T-cell (primary cell): ENCODE results near the gene MTG2. TPM values are rescaled to one million over a fixed set of nuclear protein-coding genes. Genes with fewer than 3 reads are reported as not detected.

Source experiments
- ATAC-seq, 4 experiments: fragments of 200-7000 bp in 3 of 4; fragments of 150-1000 bp in 1 of 4; cut with Tn5 transposase; replicated peaks in 1 of 4; 1 replicate in 3 of 4; 2 replicates in 1 of 4; pipeline ENCODE4 v1.10.0; 2021; ENCODE audit warnings: moderate library complexity in 3 of 4, mild to moderate bottlenecking in 2 of 4, moderate number of reproducible peaks in 1 of 4
- CTCF ChIA-PET, 2 donors: fragments of 300-600 bp; sonication (Branson Sonifier 250); formaldehyde crosslinking; loops; one replicate each; lab custom pipeline; 2022; ENCODE audit warnings: antibody characterized with exemption in 2 of 2; lab: Charles Lee
- POLR2A ChIA-PET, 2 donors: fragments of 300-600 bp; sonication (Branson Sonifier 250); formaldehyde crosslinking; loops; one replicate each; lab custom pipeline; 2022; ENCODE audit warnings: antibody characterized with exemption in 2 of 2; lab: Charles Lee
- DNase-seq, 35 experiments: peaks; one replicate each; pipeline versions ENCODE4 v3.0.0 to v3.0.0-alpha.2; 2013 to 2023
- H3K27ac ChIP-seq: one replicate; pipeline ENCODE4 v1.5.1; 2013; ENCODE audit warnings: low read length
- H3K27me3 ChIP-seq, 2 experiments: replicated peaks in 1 of 2; 1 replicate in 1 of 2; 2 replicates in 1 of 2; pipeline versions ENCODE4 v1.6.1 to v1.7.0; 2013; ENCODE audit warnings: low read length in 1 of 2, mixed read lengths in 1 of 2; ENCODE audit not compliant: control insufficient read depth in 2 of 2, insufficient read depth in 2 of 2; ENCODE audit errors: extremely low read depth in 1 of 2
- H3K36me3 ChIP-seq, 2 donors: 1 replicate in 1 of 2; 2 replicates in 1 of 2; pipeline versions ENCODE4 v1.6.1 to v1.7.0; 2013; ENCODE audit warnings: low read length in 1 of 2; ENCODE audit not compliant: control insufficient read depth in 2 of 2, insufficient read depth in 1 of 2; ENCODE audit errors: extremely low read depth in 1 of 2
- H3K4me1 ChIP-seq, 2 experiments: 1 replicate in 1 of 2; 2 replicates in 1 of 2; pipeline versions ENCODE4 v1.6.1 to v1.7.0; 2013; ENCODE audit warnings: low read length in 2 of 2, mixed read lengths in 1 of 2; ENCODE audit not compliant: insufficient read depth in 2 of 2, control insufficient read depth in 1 of 2; ENCODE audit errors: extremely low read depth in 1 of 2
- H3K4me3 ChIP-seq, 2 donors: 1 replicate in 1 of 2; 2 replicates in 1 of 2; pipeline versions ENCODE4 v1.5.1 to v1.7.0; 2013; ENCODE audit warnings: mild to moderate bottlenecking in 2 of 2, low read length in 1 of 2, moderate library complexity in 1 of 2; ENCODE audit not compliant: control insufficient read depth in 1 of 2; ENCODE audit errors: extremely low read depth in 1 of 2
- H3K9me3 ChIP-seq: 2 replicates; pipeline ENCODE4 v1.7.0; 2013
- H3K27ac Mint-ChIP-seq, 2 donors: one replicate each; pipeline ENCODE4 v1.8.0; 2020 to 2021; ENCODE audit warnings: mild to moderate bottlenecking in 2 of 2, mixed read lengths in 2 of 2
- H3K27me3 Mint-ChIP-seq, 2 donors: one replicate each; pipeline ENCODE4 v1.8.0; 2021 to 2022; ENCODE audit warnings: mixed read lengths in 2 of 2
- H3K36me3 Mint-ChIP-seq: one replicate; pipeline ENCODE4 v1.8.0; 2021; ENCODE audit warnings: mixed read lengths
- H3K4me1 Mint-ChIP-seq, 3 donors: one replicate each; pipeline ENCODE4 v1.8.0; 2020 to 2022; ENCODE audit warnings: mixed read lengths in 3 of 3, mild to moderate bottlenecking in 1 of 3
- H3K4me3 Mint-ChIP-seq, 3 donors: one replicate each; pipeline ENCODE4 v1.8.0; 2020 to 2022; ENCODE audit warnings: mild to moderate bottlenecking in 3 of 3, mixed read lengths in 3 of 3, moderate library complexity in 3 of 3
- H3K9me3 Mint-ChIP-seq, 3 donors: one replicate each; pipeline ENCODE4 v1.8.0; 2020 to 2022; ENCODE audit warnings: mixed read lengths in 3 of 3
- WGBS: methylation state at CpG from one replicate; pipeline ENCODE4 v1.1.5; 2013; ENCODE audit warnings: missing lambda C conversion rate; ENCODE audit not compliant: insufficient coverage; 5-methylcytosine and 5-hydroxymethylcytosine counted together
- total RNA-seq, 35 experiments: library from RNA in 6 of 35; stranded (reverse) in 6 of 35; fragments of 120-200 nt in 1 of 35; gene quantifications; one replicate each; pipeline versions ENCODE4 v1.2.1 to v1.2.4 and lab custom pipeline; 2013 to 2026

MTG2 gene
- total RNA-seq, 5 donors from 2014 or later (not counting 1 experiment from before 2014, with no cell fraction given): 21.1 to 51.9 (median 44.1) TPM

DNA sequence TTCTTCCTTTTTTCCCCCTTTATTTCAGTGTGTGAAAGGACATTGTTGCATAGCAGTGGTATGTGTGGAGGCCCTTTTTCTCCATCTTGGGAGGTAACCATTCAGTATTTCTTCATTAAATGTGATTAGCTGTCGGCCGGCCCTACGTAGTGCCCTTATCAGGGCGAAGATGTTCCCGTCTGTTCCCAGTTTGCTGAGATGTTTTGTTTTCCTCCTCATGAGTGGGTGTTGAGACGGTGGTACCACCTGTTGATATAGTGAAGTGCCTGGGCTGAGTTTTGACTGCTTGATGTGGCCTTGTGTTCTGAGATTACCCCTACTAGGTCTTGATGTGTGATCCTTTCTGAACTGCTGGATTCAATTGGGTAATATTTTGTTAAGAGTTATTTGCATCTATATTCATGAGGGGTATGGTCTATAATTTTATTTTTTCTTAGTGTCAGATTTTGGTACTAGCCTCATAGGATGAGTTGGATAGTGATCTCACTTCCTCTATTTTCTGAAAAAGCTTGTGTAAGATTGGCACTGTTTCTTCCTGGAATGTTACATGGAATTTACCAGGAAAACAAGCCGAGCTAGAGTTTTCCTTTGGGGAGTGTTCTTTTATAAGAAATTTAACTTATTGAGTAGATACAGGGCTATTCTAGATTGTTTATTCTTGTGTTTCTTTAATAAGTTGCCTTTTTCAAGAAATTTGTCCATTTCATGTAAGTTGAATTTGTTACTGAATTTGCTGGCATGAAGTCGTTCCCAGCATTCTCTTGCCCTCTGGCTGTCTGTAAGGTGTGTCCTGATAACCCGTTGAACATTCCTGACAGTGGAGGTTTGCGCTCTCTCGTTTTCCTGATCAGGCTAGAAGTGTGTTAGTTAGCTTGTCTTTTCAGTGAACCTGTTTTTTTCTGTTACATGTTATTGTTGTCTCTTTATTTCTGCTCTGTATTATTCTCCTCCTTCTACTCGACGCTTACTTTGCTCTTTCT is 4.3 kb downstream of the MTG2 start:
- POLR2A ChIA-PET: no interaction called here
- H3K27ac Mint-ChIP-seq: no peak overlapping the region
- Histone ChIP-seq H3K4me1 (peaks cover 7 to 24% of the 10 kb centered on the region in 2 experiments), H3K27ac (no peak overlapping the region), H3K36me3 (peaks cover 0 to 22% of the 10 kb centered on the region in 2 donors), H3K4me3 (no peak overlapping the region), H3K27me3 (no peaks in the 10 kb centered on the region), H3K9me3 (no peaks in the 10 kb centered on the region)
- CTCF ChIA-PET: no interaction called here
- H3K9me3 Mint-ChIP-seq: no peaks in the 10 kb centered on the region
- peaks cover 33 to 42% (median 39%) of the 10 kb centered on the region in 3 donors for H3K4me1 Mint-ChIP-seq
- H3K27me3 Mint-ChIP-seq: no peaks in the 10 kb centered on the region
- 94% methylated on average over 9 of the region's 13 CpGs for WGBS
- DNase-seq (no peak), ATAC-seq (no peak)
- H3K36me3 Mint-ChIP-seq: peaks cover 15% of the 10 kb centered on the region
- H3K4me3 Mint-ChIP-seq: no peak overlapping the region

- H3K27ac ChIP-seq: no peak overlapping the region
- ATAC-seq (no peak), DNase-seq (no peak)
- POLR2A ChIA-PET: no interaction called here
- CTCF ChIA-PET: no interaction called here
- Mint-ChIP-seq H3K27ac (no peak overlapping the region), H3K4me3 (no peak overlapping the region), H3K9me3 (no peaks in the 10 kb centered on the region), H3K27me3 (no peaks in the 10 kb centered on the region), H3K4me1 (peaks cover 17 to 20% (median 19%) of the 10 kb centered on the region in 3 donors), H3K36me3 (peaks cover 20% of the 10 kb centered on the region)
- WGBS: 96% methylated on average over 14 of the region's 25 CpGs
- peaks cover 5 to 36% of the 10 kb centered on the region in 2 donors for H3K36me3 ChIP-seq
- H3K4me1 ChIP-seq: peaks cover 0 to 1% of the 10 kb centered on the region in 2 experiments
- H3K9me3 ChIP-seq: no peaks in the 10 kb centered on the region
- H3K4me3 ChIP-seq: no peak overlapping the region
- no peaks in the 10 kb centered on the region for H3K27me3 ChIP-seq
These were observed 8.0 kb downstream of the MTG2 start for GRCh38 chr20:62190639-62191411.

- no peaks in the 10 kb centered on the region for H3K27me3 ChIP-seq
- no peak overlapping the region for H3K27ac Mint-ChIP-seq
- H3K9me3 Mint-ChIP-seq: no peaks in the 10 kb centered on the region
- H3K4me3 ChIP-seq: no peak overlapping the region
- CTCF ChIA-PET: no interaction called here
- POLR2A ChIA-PET: no interaction called here
- H3K27ac ChIP-seq: no peak overlapping the region
- peaks cover 10 to 15% (median 12%) of the 10 kb centered on the region in 3 donors for H3K4me1 Mint-ChIP-seq
- H3K4me3 Mint-ChIP-seq: no peak overlapping the region
- H3K9me3 ChIP-seq: no peaks in the 10 kb centered on the region
- 93% methylated on average over 11 of the region's 14 CpGs for WGBS
- H3K27me3 Mint-ChIP-seq: no peaks in the 10 kb centered on the region
- H3K36me3 ChIP-seq: peaks cover 5 to 36% of the 10 kb centered on the region in 2 donors
- ATAC-seq (no peak), DNase-seq (no peak)
- no peaks in the 10 kb centered on the region for H3K4me1 ChIP-seq
- H3K36me3 Mint-ChIP-seq: peaks cover 17% of the 10 kb centered on the region
These were observed 9.1 kb downstream of the MTG2 start for GRCh38 chr20:62191781-62192559.

DNA sequence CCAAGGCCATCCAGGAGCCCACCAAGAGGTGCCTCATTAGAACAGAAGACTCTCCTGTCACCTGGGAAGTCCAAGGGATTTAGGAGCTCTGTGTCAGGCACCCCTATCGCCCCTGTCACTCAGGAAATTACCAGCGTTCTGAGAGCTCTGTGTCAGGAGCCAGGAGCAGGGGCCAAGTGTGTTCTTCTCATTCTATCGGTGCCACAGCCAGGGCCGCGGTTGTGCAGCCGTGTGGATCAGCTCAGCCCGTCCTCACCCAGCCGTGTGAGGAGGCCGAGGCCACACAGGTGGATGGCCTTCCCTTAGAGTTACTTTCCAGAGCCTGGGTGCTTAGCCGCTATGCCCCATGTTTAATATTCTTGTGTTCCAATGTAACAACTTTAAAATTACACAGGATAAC is 9.8 kb downstream of the MTG2 start:
- ChIA-PET POLR2A (no interaction called here), CTCF (no interaction called here)
- WGBS: 100% methylated on average over 5 of the region's 10 CpGs
- DNase-seq (no peak), ATAC-seq (no peak)
- no peaks in the 10 kb centered on the region for H3K9me3 ChIP-seq
- peaks cover 5 to 41% of the 10 kb centered on the region in 2 donors for H3K36me3 ChIP-seq
- no peak overlapping the region for H3K4me3 Mint-ChIP-seq
- H3K27ac Mint-ChIP-seq: no peak overlapping the region
- no peaks in the 10 kb centered on the region for H3K9me3 Mint-ChIP-seq
- H3K27me3 ChIP-seq: no peaks in the 10 kb centered on the region
- no peak overlapping the region for H3K4me3 ChIP-seq
- H3K4me1 Mint-ChIP-seq: peaks cover 4 to 11% (median 7%) of the 10 kb centered on the region in 3 donors
- H3K4me1 ChIP-seq: no peaks in the 10 kb centered on the region
- no peaks in the 10 kb centered on the region for H3K27me3 Mint-ChIP-seq
- H3K27ac ChIP-seq: no peak overlapping the region
- peaks cover 17% of the 10 kb centered on the region for H3K36me3 Mint-ChIP-seq

GRCh38 chr20:62193079-62194025 is 10.5 kb downstream of the MTG2 start:
- Histone ChIP-seq H3K27ac (no peak overlapping the region), H3K9me3 (no peaks in the 10 kb centered on the region), H3K4me3 (no peak overlapping the region), H3K36me3 (peaks cover 11 to 48% of the 10 kb centered on the region in 2 donors), H3K27me3 (no peaks in the 10 kb centered on the region), H3K4me1 (no peaks in the 10 kb centered on the region)
- Mint-ChIP-seq H3K9me3 (no peaks in the 10 kb centered on the region), H3K27ac (no peak overlapping the region), H3K27me3 (no peaks in the 10 kb centered on the region), H3K4me3 (no peak overlapping the region), H3K36me3 (peaks cover 17% of the 10 kb centered on the region), H3K4me1 (peaks cover 0 to 6% (median 3%) of the 10 kb centered on the region in 3 donors)
- POLR2A ChIA-PET: no interaction called here
- no peak for DNase-seq
- 97% methylated on average over 19 of the region's 29 CpGs for WGBS
- no peak for ATAC-seq
- CTCF ChIA-PET: no interaction called here
